GM12878 (cell line): ENCODE data around the gene DYNC1H1. TPM values are rescaled to one million over a fixed set of nuclear protein-coding genes. Genes with fewer than 3 reads are reported as not detected.

Experiments used
- ASH2L ChIP-seq: fragments of 300-600, 200-600 bp; sonication (generic); IDR thresholded peaks from 2 replicates; pipeline ENCODE4 v1.6.1; 2017; ENCODE audit warnings: low read depth, mild to moderate bottlenecking, borderline replicate concordance
- ATF7 ChIP-seq: fragments of 450-650 bp; IDR thresholded peaks from 2 replicates; pipeline ENCODE4 v1.6.1; 2016; ENCODE audit warnings: low read depth, mild to moderate bottlenecking
- CBFB ChIP-seq: IDR thresholded peaks from 2 replicates; pipeline ENCODE4 v1.6.1; 2016; ENCODE audit warnings: antibody characterized with exemption, low read depth
- CBX5 ChIP-seq: sonication (generic); IDR thresholded peaks from 2 replicates; pipeline ENCODE4 v1.6.1; 2016; ENCODE audit warnings: low read depth, moderate library complexity, mild to moderate bottlenecking, inconsistent platforms
- CHD2 ChIP-seq: IDR thresholded peaks from 2 replicates; pipeline ENCODE4 v1.6.1; 2011; ENCODE audit warnings: low read depth, low read length, improper control_type of control experiment, borderline replicate concordance
- DPF2 ChIP-seq: fragments of 450-650 bp; IDR thresholded peaks from 2 replicates; pipeline ENCODE4 v1.6.1; 2017; ENCODE audit warnings: mild to moderate bottlenecking
- E4F1 ChIP-seq: fragments of 450-650 bp; IDR thresholded peaks from 2 replicates; pipeline ENCODE4 v1.6.1; 2018; ENCODE audit warnings: borderline replicate concordance, mild to moderate bottlenecking; ENCODE audit not compliant: partially characterized antibody
- EGR1 ChIP-seq, 2 experiments: IDR thresholded peaks; 1 replicate in 1 of 2; 2 replicates in 1 of 2; pipeline ENCODE4 v1.6.1; 2011 to 2012; ENCODE audit warnings: low read depth in 2 of 2, low read length in 2 of 2, borderline replicate concordance in 1 of 2, mild to moderate bottlenecking in 1 of 2, moderate library complexity in 1 of 2
- ESRRA ChIP-seq: IDR thresholded peaks from 2 replicates; pipeline ENCODE4 v1.6.1; 2012; ENCODE audit warnings: mild to moderate bottlenecking, low read length, improper control_type of control experiment
- IKZF2 ChIP-seq, 2 experiments: fragments of 450-650 bp; IDR thresholded peaks; 2 replicates each; pipeline ENCODE4 v1.6.1; 2017; ENCODE audit warnings: mild to moderate bottlenecking in 2 of 2, moderate library complexity in 2 of 2
- IRF4 ChIP-seq: IDR thresholded peaks from 2 replicates; pipeline ENCODE4 v1.6.1; 2011; ENCODE audit warnings: low read depth, low read length
- JUNB ChIP-seq: IDR thresholded peaks from 2 replicates; pipeline ENCODE4 v1.6.1; 2016; ENCODE audit warnings: antibody characterized with exemption, mild to moderate bottlenecking
- JUND ChIP-seq: IDR thresholded peaks from 2 replicates; pipeline ENCODE4 v1.6.1; 2012; ENCODE audit warnings: low read depth, mild to moderate bottlenecking, low read length, improper control_type of control experiment, moderate library complexity
- MYC ChIP-seq: IDR thresholded peaks from 2 replicates; pipeline ENCODE4 v1.6.1; 2011; ENCODE audit warnings: mild to moderate bottlenecking, low read length, moderate library complexity, inconsistent platforms; ENCODE audit not compliant: insufficient read depth, insufficient replicate concordance, insufficient read length, severe bottlenecking
- PAX8 ChIP-seq: fragments of 450-650 bp; IDR thresholded peaks from 2 replicates; pipeline ENCODE4 v1.6.1; 2017; ENCODE audit warnings: mild to moderate bottlenecking, moderate library complexity
- RAD21 ChIP-seq: IDR thresholded peaks from 2 replicates; pipeline ENCODE4 v1.6.1; 2011; ENCODE audit warnings: mild to moderate bottlenecking, low read depth, low read length, moderate library complexity; ENCODE audit not compliant: insufficient read depth
- RELA ChIP-seq: fragments of 450-650 bp; IDR thresholded peaks from 2 replicates; pipeline ENCODE4 v1.8.0; 2014; ENCODE audit warnings: borderline replicate concordance; ENCODE audit not compliant: partially characterized antibody
- SKIL ChIP-seq: fragments of 450-650 bp; IDR thresholded peaks from 2 replicates; pipeline ENCODE4 v1.6.1; 2017; ENCODE audit warnings: mild to moderate bottlenecking, low read depth, inconsistent platforms; ENCODE audit not compliant: poor library complexity, severe bottlenecking
- SP1 ChIP-seq: IDR thresholded peaks from one replicate; pipeline ENCODE4 v1.6.1; 2011; ENCODE audit warnings: low read depth, low read length
- TCF7 ChIP-seq: IDR thresholded peaks from 2 replicates; pipeline ENCODE4 v1.6.1; 2014; ENCODE audit warnings: antibody characterized with exemption, borderline replicate concordance
- ZBTB4 ChIP-seq: fragments of 450-650 bp; formaldehyde crosslinking; IDR thresholded peaks from 2 replicates; pipeline ENCODE4 v1.4.0; 2022; ENCODE audit warnings: mild to moderate bottlenecking, moderate library complexity
- ZNF217 ChIP-seq: fragments of 450-650 bp; IDR thresholded peaks from 2 replicates; pipeline ENCODE4 v1.6.1; 2017; ENCODE audit warnings: antibody characterized with exemption, mild to moderate bottlenecking
- polyA plus RNA-seq, 11 experiments: library from polyadenylated mRNA; depleted of rRNA in 4 of 11; unstranded in 6 of 11; stranded (reverse) in 5 of 11; fragments of >200 nt; fragmentation: Nextera tagmentation in 4 of 11; fragmentation: Illumina TruSeq in 1 of 11; extraction: Ambion mirVana in 4 of 11; extraction: Trizol in 1 of 11; gene quantifications; 1 replicate in 1 of 11; 2 replicates in 10 of 11; pipeline versions ENCODE4 v1.2.1 to v1.2.3, GENCODE V29; 2011 to 2016; ENCODE audit warnings: inconsistent platforms in 2 of 11, missing spikeins in 2 of 11, low read depth in 1 of 11
- total RNA-seq, 4 experiments: library from RNA; depleted of rRNA in 3 of 4; stranded (reverse); fragments of >200 nt in 3 of 4; fragmentation: Illumina TruSeq in 1 of 4; extraction: Trizol in 1 of 4; gene quantifications; 2 replicates each; pipeline versions ENCODE4 v1.2.1 to v1.2.3, GENCODE V29; 2013 to 2021
- TF ChIP-seq, protein P1 (sequence below): fragments of 450-650 bp; IDR thresholded peaks from 2 replicates; pipeline ENCODE4 v1.6.1; 2017; ENCODE audit warnings: mild to moderate bottlenecking

The DYNC1H1 gene
- total and polyA plus RNA-seq, 10 of the 15 experiments (the other 5 are each of a cell fraction or from before 2014, with no cell fraction given) = 38.4 to 291 (median 111) TPM

DNA sequence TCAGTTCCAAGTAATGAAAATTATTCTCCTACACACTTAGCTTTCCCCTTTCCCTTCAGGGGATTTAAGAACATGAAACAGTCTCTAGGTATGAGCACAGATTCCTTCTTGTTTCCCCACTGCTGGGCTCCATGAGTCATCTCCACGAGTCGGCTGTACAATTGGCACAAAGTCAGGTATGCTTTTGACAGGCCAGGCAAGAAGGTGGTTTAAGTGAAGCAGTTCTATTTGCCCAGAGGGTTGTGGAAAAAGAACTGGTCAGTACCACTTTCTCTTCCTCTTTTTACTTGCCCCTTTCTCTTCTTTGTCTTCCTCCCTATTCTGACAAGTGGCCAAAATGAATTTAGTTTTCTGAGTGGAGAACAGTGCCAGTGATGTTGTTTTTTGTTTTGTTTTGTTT is 16.3 kb downstream of the DYNC1H1 start (continued):
- TF ChIP-seq E4F1 = no peak
- peak; percentile 89 to 91 for TF ChIP-seq IKZF2 (IDR thresholded peaks at IDR 0.05)
- TF ChIP-seq ASH2L = no peak
- TF ChIP-seq ATF7 = peak; percentile 68
- no peak for TF ChIP-seq RAD21
- no peak for TF ChIP-seq RELA
- TF ChIP-seq PAX8 = no peak
- no peak for TF ChIP-seq EGR1 (IDR thresholded peaks at IDR 0.05; ENCODE audit: borderline replicate concordance in 1 of 2, low read depth in 2 of 2, low read length in 2 of 2)
- TF ChIP-seq TCF7 = no peak
- no peak for TF ChIP-seq ZNF217
- TF ChIP-seq DPF2 = peak; percentile 53; the same call in 1 of the 2 replicates
- no peak for TF ChIP-seq ZBTB4
- TF ChIP-seq JUND = no peak
- TF ChIP-seq, protein P1, sequence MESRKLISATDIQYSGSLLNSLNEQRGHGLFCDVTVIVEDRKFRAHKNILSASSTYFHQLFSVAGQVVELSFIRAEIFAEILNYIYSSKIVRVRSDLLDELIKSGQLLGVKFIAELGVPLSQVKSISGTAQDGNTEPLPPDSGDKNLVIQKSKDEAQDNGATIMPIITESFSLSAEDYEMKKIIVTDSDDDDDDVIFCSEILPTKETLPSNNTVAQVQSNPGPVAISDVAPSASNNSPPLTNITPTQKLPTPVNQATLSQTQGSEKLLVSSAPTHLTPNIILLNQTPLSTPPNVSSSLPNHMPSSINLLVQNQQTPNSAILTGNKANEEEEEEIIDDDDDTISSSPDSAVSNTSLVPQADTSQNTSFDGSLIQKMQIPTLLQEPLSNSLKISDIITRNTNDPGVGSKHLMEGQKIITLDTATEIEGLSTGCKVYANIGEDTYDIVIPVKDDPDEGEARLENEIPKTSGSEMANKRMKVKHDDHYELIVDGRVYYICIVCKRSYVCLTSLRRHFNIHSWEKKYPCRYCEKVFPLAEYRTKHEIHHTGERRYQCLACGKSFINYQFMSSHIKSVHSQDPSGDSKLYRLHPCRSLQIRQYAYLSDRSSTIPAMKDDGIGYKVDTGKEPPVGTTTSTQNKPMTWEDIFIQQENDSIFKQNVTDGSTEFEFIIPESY = no peak
- no peak for TF ChIP-seq CBFB
- no peak for TF ChIP-seq SKIL
- peak; percentile 84 for TF ChIP-seq IRF4
- TF ChIP-seq SP1 = no peak
- TF ChIP-seq CHD2 = peak; percentile 30; the same call in 1 of the 2 replicates
- peak; percentile 51 for TF ChIP-seq JUNB
- TF ChIP-seq MYC = no peak
- no peak for TF ChIP-seq ESRRA
- TF ChIP-seq CBX5 = no peak
